Epidermal melanocyte (primary cell): ENCODE results near the gene MYPOP.
A peak's percentile ranks its signal among the peaks of the same experiment; 100 is the strongest.
"Not testable (repeated sequence)": the region's sequence is repeated elsewhere in the genome, so short reads cannot be mapped to it uniquely, and the experiment has no call there.

Source experiments
- DNase-seq: peaks from one replicate; pipeline ENCODE4 v3.0.0; 2011; ENCODE audit warnings: low spot score; ENCODE audit not compliant: insufficient read length

Gene MYPOP

DNA sequence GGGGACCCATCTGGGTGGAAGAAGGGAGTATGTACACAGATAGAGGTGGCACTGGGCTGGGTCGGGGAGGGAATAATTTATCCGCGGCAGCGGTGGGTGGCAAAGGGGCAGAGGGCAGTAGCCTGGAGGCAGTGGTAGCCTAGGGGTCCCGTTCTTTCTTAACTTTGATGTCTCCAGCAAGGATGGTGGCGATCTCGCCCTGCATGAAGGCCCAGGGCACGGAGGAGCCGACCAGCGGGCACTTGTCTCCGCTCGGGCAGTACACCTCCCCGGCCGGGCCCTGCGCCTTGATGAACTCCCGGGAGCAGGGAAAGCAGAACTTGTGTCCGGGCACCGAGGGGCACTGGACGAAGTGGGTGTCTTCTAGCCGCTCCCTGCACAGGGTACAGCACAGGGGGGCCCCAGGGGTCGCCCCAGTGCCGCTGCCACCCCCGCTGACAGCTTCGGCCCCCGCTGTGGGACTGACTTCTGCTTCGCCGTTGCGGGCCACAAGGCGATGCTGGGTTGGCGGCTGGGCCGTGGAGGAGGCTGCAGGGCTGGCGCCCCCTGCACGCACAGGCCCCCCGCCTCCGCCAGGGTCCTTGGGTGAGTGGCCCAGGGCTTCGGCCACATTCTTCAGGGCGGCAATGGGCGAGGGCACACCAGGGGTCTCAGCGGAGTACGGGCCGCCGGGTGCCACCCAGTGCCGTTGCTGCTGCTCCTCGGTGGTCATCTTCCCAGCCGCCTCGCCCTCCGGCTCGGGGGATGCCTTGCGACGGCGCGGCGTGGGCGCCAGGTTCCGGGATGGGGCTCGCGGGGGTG is 18.3 kb downstream of the MYPOP start:
- no peak for DNase-seq

GRCh38 chr19:45883586-45883880 is 18.9 kb downstream of the MYPOP start:
- no peak for DNase-seq

- peak; percentile 88 for DNase-seq
These were observed 19.5 kb downstream of the MYPOP start for GRCh38 chr19:45882652-45883585.

DNA sequence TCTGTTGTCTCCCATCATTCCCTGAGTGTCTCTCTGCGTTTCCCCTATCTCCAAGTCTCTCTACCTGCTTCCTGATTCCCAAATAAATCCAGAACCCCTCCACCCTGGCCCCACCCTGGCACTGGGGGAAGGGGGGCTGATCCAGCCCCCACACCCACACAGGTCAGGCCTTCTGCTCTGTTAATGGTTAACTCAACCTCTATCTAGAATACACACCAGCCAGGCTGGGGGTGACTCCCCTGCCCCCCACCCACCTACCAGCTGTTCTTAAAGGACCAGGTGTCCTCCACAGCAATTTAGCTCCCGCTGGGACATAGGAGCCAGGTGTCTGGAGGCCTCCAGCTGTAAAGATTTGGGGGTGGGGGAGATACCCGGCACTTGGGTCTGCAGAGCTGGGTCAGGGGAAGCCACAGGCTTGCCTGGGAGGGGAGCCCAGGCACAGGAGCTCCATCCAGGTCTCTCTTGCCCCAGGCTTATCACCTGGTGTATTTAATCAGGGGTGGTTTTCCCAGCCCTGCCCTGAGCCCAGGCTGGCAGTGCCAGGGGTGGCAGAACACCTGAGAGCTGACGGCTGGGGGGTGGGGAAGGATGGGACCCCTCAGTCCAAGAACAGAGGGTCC is 20.4 kb downstream of the MYPOP start:
- DNase-seq: peak; percentile 13

DNA sequence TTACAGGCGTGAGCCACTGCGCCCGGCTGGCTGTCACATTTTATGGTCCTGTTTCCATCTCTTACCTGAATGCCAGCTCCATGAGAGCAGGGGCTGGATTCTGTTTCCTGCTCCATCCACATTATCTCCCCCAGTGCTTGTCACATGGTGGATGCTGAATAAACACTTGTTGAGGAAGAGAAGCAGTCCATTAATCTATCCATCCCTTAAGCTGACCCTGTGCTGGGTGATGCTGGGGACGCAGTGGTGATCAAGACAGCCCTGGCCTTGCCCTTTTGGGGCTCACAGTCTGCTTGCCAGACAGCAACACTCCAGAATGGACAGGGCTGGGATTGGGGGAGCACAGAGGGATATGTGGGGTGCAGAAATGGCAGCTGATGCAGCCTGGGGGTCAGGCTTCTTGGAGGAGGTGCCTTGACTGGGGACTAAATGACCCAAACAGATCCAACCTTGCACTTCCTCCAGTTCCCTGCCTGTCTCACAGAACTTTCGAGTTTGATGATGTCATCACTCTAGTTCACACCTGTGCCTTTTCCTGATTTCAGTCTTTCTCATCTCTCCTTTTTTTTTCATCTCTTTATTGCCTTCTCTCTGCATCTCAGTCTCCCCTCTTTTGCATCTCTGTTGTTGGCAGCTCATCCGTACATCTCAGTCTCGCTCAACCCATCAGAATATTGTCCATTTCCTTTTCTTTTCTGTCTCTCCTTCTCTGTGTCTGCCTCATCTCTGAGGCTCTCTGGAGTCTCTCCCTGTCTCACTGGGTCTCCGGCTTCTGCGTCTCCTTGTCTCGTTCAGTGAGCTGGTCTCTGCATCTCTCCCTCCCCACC is 21.1 kb downstream of the MYPOP start:
- DNase-seq: no peak

DNA sequence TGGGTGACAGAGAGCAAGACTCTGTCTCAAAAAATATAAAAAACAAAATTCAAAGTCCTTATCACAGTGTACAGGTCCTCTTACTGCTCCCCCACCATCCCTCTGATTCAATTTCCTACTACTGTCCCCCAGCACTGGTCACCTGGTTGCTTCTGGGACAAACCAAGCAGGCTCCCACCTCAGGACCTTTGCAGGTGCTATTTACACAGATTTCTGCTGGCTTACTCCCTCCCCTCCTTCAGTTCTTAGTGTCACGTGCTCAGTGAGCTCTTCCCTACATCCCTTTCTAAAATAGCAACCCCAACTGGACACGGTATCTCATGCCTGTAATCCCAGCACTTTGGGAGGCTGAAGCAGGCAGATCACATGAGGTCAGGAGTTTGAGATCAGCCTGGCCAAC is 22.4 kb downstream of the MYPOP start:
- peak; percentile 11 for DNase-seq

- peak; percentile 15 for DNase-seq
These were observed 23.4 kb downstream of the MYPOP start for GRCh38 chr19:45879055-45879454.

DNA sequence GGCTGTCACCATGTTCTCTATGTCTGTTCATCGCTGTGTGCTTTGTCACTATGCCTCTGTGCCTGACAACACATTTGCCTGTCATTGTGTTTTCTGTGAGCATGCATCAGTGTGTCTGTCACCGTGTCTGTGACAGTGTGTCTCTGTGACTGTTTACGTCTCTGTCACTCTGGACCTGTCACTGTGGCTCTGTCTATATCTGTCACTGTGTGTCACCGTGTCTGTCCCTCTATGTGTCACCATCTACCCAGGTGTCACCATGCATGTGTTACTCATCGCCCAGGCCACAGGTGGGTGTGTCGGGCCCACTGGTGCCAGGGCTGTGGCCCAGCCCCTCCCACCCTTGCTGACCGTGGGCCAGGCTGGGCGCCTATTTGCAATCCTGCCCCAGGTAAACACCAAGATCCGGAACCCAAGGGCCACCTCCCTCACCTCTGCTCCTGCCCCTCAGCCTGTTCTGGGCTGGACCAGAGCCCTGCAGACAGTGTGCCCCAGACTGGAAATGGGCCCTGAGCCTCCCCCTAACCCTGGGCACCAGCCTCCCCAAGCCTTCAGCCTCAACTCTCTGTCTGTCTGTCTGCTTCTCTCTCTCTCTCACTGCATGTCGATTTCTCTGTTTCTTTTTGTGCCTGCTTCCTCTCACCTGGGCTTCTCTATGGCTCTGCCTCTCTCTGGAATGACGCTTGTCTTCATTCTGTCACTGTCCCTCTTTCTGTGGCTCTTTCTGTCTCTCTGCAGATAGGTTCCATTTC is 24.2 kb downstream of the MYPOP start:
- peak; percentile 13 for DNase-seq

- peak; percentile 21 for DNase-seq
These were observed 25.8 kb downstream of the MYPOP start for GRCh38 chr19:45876411-45877197.

- DNase-seq: no peak
These were observed 26.3 kb downstream of the MYPOP start for GRCh38 chr19:45876161-45876410.

GRCh38 chr19:45874620-45874966 is 27.8 kb downstream of the MYPOP start:
- DNase-seq: no peak

DNA sequence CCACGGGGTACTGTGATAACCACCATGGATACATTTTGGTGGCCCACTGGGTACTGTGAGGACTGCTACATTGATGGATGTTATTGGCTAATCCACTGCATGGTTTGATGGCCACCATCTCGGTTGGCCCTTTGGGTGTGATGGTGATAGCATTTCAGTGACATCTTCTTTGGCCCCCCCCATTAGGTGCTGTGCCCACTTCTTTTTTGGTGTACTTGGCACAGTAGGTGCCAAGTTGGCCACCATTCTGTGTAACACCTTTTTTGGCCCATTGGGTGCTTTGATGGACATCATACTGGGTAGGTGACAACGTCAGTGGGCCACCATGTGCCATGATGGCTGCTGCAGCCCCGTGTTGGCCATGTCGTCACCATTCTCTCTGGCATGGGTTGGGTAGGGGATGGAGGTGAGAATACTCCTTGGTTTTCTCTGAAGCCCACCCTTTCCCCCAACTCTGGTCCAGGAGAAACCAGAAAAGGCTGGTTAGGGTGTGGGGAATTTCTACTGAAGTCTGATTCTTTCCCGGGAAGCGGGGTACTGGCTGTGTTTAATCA is 29.1 kb downstream of the MYPOP start:
- DNase-seq: no peak

GRCh38 chr19:45872095-45872919 is 30.1 kb downstream of the MYPOP start:
- no peak for DNase-seq

DNA sequence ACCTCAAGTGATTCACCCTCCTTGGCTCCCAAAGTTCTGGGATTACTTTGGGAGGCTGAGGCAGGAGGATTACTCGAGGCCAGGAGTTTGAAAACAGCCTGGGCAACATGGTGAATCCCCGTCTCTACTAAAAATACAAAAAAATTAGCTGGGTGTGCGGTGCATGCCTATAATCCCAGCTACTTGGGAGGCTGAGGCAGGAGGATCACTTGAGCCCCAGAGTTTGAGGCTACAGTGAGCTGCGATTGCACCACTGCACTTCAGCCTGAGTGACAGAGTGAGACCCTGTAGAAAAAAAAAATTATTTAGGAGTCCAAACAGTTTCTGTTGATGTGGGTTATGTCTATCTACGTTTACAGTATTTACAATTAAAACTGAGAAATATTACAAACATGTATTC is 31.6 kb downstream of the MYPOP start:
- no peak for DNase-seq

GRCh38 chr19:45867241-45867640 is 35.2 kb downstream of the MYPOP start:
- DNase-seq: not testable (repeated sequence)

- DNase-seq: no peak
These were observed 35.8 kb downstream of the MYPOP start for GRCh38 chr19:45866400-45867176.

DNA sequence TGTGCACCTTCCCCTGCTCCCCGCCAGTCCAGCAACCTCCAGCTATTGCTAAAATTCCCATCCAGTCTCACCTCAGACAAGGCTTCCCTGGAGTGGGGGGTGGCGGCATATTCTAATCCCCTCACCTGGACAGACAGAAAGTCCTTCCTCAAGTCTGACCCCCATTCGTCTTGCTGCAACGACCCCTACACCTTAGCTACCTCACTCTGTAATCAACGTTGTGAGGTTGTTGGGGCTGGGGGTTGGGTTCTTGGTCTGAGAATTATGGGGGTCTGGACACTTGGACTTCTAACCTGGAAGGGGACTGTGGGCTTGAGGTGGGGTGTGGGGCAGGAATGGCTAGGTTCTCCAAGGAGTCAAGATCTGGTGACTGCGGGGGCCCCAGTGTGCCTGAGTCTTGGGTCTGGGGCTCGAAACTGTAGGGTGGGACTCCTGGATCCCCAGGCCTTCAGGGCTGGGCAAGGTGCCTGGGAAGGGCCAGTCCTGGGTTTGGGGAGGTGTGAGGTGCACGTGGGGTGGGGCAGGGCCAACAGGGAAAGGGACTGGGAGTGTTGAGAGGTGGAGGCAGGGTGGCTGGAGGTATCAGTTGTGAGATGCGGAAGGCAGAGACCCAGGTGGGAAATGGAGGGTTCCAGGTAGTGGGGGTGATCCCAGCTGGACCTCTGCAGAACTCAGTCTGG is 37.0 kb downstream of the MYPOP start:
- DNase-seq: no peak

- DNase-seq: no peak
These were observed 37.8 kb downstream of the MYPOP start for GRCh38 chr19:45864629-45865082.
